Measurements from ENCODE around the gene RAG2. TPM values are rescaled to one million over a fixed set of nuclear protein-coding genes. Genes with fewer than 3 reads are reported as not detected.

RAG2 gene
- total RNA-seq, 1 experiment from 2014 or later = not detected

DNA sequence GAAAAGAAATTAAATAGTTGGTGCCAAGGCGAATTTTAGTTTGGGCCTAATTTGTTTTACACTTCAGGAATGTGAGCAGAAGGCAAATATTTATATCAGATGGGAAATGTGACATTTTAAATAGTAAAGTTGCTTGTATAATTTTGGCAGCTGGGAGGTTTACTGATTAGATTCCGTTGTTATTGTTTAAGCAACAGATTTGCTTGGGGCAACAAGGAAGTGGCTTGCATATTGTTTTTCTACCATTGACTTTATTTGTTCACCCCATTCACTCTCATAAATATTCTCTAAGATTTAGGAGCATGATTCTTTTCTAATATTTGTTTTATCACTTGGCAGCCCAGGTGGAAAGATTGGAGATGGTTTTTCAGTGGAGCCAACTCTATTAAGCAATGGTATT is 40.5 kb upstream of the RAG2 start:
- H3K18ac ChIP-seq (ENCODE audit: insufficient read length, low read depth, low read length) = no peak overlapping the region
- H2BK20ac ChIP-seq (ENCODE audit: low read depth, low read length, poor library complexity, severe bottlenecking) = no peak overlapping the region
- H3K79me1 ChIP-seq (ENCODE audit: insufficient read depth, low read depth, low read length, poor library complexity, severe bottlenecking) = no peaks in the 10 kb centered on the region
- H3K27ac Mint-ChIP-seq = no peak overlapping the region
- H3K14ac ChIP-seq (ENCODE audit: insufficient read depth, low read length) = no peak overlapping the region
- H2BK12ac ChIP-seq (ENCODE audit: insufficient read length, low read depth, low read length) = no peak overlapping the region
- no peak overlapping the region for H4K91ac ChIP-seq (ENCODE audit: insufficient read length, low read depth, low read length)
- no peak overlapping the region for H3T11ph ChIP-seq (ENCODE audit: low read length)
- no peak for DNase-seq
- H3K4me1 ChIP-seq (ENCODE audit: insufficient read depth, low read length) = no peaks in the 10 kb centered on the region
- no peak overlapping the region for H2BK120ac ChIP-seq (ENCODE audit: low read depth, low read length, poor library complexity, severe bottlenecking)
- H4K20me1 ChIP-seq (ENCODE audit: control insufficient read depth, insufficient read depth, insufficient read length) = no peaks in the 10 kb centered on the region
- H3K27me3 Mint-ChIP-seq (ENCODE audit: low read depth) = no peaks in the 10 kb centered on the region; the same call in 1 of the 2 replicates
- no peak overlapping the region for H2BK5ac ChIP-seq (ENCODE audit: insufficient read length, low read length)
- H2BK15ac ChIP-seq (ENCODE audit: low read depth, low read length) = no peak overlapping the region
- no peak overlapping the region for H3K4ac ChIP-seq (ENCODE audit: low read depth, low read length)
- no CpG with 5 or more reads among the region's 2 CpGs for WGBS (ENCODE audit: extremely low coverage, insufficient read length, low lambda C conversion rate)
- no peak overlapping the region for H4K5ac ChIP-seq (ENCODE audit: insufficient read length, low read depth, low read length)
- no peak overlapping the region for H4K8ac ChIP-seq (replicated peaks; ENCODE audit: insufficient read length, low read depth, low read length)
- peaks cover 5 to 17% (median 7%) of the 10 kb centered on the region in 3 experiments; a peak in 4 of 7 replicates for H3K36me3 Mint-ChIP-seq (ENCODE audit: insufficient read depth in 1 of 3, low read depth in 3 of 3)
- no peak overlapping the region for H3K27ac ChIP-seq (ENCODE audit: insufficient read length, low read depth, low read length)
- no peak overlapping the region for H2AFZ ChIP-seq (ENCODE audit: low read length)
- no peak overlapping the region for H2AK5ac ChIP-seq (ENCODE audit: insufficient read length, low read length)
- no peak overlapping the region for H3K4me3 Mint-ChIP-seq
- H3K23me2 ChIP-seq (ENCODE audit: insufficient read length, low read depth, low read length, poor library complexity, severe bottlenecking) = no peaks in the 10 kb centered on the region
- no peak overlapping the region for H3K23ac ChIP-seq (ENCODE audit: insufficient read length, low read depth, low read length)
- no peak overlapping the region for H3K4me2 ChIP-seq (ENCODE audit: insufficient read depth, insufficient read length, low read length)
- no peak overlapping the region for H3K9ac ChIP-seq (ENCODE audit: extremely low read depth, insufficient read length, low read length)
- no peak overlapping the region for H3K56ac ChIP-seq (ENCODE audit: insufficient read length, low read depth, low read length)
- H3K9me3 Mint-ChIP-seq = peaks cover 3 to 7% of the 10 kb centered on the region in 2 experiments; a peak in 2 of 5 replicates
- no peaks in the 10 kb centered on the region; a peak in 1 of 4 replicates for H3K4me1 Mint-ChIP-seq
- no peaks in the 10 kb centered on the region for H3K27me3 ChIP-seq (ENCODE audit: insufficient read depth, low read length)
- TF ChIP-seq, protein P1, sequence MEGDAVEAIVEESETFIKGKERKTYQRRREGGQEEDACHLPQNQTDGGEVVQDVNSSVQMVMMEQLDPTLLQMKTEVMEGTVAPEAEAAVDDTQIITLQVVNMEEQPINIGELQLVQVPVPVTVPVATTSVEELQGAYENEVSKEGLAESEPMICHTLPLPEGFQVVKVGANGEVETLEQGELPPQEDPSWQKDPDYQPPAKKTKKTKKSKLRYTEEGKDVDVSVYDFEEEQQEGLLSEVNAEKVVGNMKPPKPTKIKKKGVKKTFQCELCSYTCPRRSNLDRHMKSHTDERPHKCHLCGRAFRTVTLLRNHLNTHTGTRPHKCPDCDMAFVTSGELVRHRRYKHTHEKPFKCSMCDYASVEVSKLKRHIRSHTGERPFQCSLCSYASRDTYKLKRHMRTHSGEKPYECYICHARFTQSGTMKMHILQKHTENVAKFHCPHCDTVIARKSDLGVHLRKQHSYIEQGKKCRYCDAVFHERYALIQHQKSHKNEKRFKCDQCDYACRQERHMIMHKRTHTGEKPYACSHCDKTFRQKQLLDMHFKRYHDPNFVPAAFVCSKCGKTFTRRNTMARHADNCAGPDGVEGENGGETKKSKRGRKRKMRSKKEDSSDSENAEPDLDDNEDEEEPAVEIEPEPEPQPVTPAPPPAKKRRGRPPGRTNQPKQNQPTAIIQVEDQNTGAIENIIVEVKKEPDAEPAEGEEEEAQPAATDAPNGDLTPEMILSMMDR (conservative IDR thresholded peaks at IDR 0.05) = no peak
- H3K9me3 ChIP-seq (ENCODE audit: control insufficient read depth, low read depth, low read length) = no peaks in the 10 kb centered on the region
- no peaks in the 10 kb centered on the region for H3K79me2 ChIP-seq (ENCODE audit: insufficient read depth, low read length)

All from H9 (cell line).